Measurements from ENCODE around the gene TAF9. TPM values are rescaled to one million over a fixed set of nuclear protein-coding genes. Genes with fewer than 3 reads are reported as not detected.
"Not testable (repeated sequence)": the region's sequence is repeated elsewhere in the genome, so short reads cannot be mapped to it uniquely, and the experiment has no call there.

Gene TAF9
- total RNA-seq, 1 donor from 2014 or later = 41.9 TPM

- DNase-seq = no peak
Measured at GRCh38 chr5:69335341-69335935, 33.9 kb downstream of the TAF9 start.

- DNase-seq = no peak
Measured at GRCh38 chr5:69334793-69335268, 34.5 kb downstream of the TAF9 start.

GRCh38 chr5:69333668-69334315, 35.5 kb downstream of the TAF9 start:
- not testable (repeated sequence) for DNase-seq

- DNase-seq = no peak
Measured at GRCh38 chr5:69331528-69332445, 37.5 kb downstream of the TAF9 start.

- no peak for DNase-seq
Measured at GRCh38 chr5:69329905-69330489, 39.3 kb downstream of the TAF9 start.

- DNase-seq = no peak
Measured at GRCh38 chr5:69326365-69326764, 43.0 kb downstream of the TAF9 start.

- DNase-seq = no peak
Measured at GRCh38 chr5:69317391-69317790, 51.9 kb downstream of the TAF9 start.

GRCh38 chr5:69315972-69316371, 53.3 kb downstream of the TAF9 start:
- no peak for DNase-seq

Other genes with a start within 250 kb of the TAF9 start
- 31.3 TPM for gene CCNB1, start 202.4 kb downstream of the TAF9 start, total RNA-seq
- 8.7 TPM for gene CENPH, start 179.9 kb downstream of the TAF9 start, total RNA-seq
- 49.8 TPM for gene CDK7, start 134.6 kb downstream of the TAF9 start, total RNA-seq
- 7.0 TPM for gene CCDC125, start 36.7 kb downstream of the TAF9 start, total RNA-seq
- 28.1 TPM for gene AK6, start within 50 bp of the TAF9 start, total RNA-seq
- gene RAD17, start 298 bp upstream of the TAF9 start, total RNA-seq = 21.3 TPM
- 5.5 TPM for gene MARVELD2, start 45.6 kb upstream of the TAF9 start, total RNA-seq
- gene OCLN, start 123.3 kb upstream of the TAF9 start, total RNA-seq = 22.6 TPM
- 42.5 TPM for gene GTF2H2C, start 190.7 kb upstream of the TAF9 start, total RNA-seq

Data from skin of body (tissue), 2 donors.